HG03175 (cell line): ENCODE results near the gene TMEM151A.

Experiments
- ATAC-seq: cut with Tn5 transposase; IDR thresholded peaks from one replicate; pipeline ENCODE4 v1.9.1; 2021; ENCODE audit warnings: mild to moderate bottlenecking, moderate library complexity; ENCODE audit not compliant: unreplicated experiment

Gene TMEM151A

DNA sequence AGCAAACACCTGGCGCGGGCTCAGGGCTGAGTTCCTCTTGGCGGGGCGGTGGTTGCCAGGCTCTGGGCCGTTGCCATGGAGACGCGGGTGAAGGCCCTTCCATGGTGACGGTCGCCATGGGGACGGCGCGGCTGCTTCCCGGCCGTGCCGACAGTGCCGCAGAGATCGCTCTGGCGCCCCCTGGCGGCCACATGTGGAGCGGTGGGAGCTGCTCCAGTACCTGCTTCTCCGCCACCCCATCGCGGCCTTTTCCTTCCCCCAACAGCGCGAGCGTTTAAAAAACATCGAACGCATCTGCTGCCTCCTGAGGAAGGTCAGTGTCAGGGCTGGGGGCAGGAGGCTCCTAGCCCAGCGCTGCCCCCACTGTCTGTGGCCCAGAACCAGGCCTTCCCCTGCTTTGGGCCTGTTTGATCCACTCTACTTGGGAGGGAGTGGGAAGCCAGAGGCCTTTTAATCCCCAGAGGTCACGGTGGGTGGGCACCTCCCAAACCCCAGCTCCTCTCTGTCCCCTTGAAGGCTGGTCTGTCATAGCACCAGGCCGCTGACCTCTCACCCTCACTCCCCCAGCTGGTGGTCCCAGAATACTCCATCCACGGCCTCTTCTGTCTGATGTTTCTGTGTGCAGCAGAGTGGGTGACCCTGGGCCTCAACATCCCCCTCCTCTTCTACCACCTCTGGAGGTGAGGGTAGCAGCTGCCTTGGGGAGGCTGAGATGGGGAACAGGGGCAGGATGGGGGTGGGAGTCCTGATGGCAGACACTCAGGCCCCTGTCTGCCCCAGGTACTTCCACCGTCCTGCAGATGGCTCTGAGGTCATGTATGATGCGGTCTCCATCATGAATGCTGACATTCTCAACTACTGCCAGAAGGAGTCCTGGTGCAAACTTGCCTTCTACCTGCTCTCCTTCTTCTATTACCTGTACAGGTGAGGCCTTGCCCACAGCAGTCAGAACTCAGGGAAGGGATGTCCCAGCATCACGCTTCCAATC lies 8.9 kb upstream of the TMEM151A start:
- ATAC-seq = peak; percentile 79

DNA sequence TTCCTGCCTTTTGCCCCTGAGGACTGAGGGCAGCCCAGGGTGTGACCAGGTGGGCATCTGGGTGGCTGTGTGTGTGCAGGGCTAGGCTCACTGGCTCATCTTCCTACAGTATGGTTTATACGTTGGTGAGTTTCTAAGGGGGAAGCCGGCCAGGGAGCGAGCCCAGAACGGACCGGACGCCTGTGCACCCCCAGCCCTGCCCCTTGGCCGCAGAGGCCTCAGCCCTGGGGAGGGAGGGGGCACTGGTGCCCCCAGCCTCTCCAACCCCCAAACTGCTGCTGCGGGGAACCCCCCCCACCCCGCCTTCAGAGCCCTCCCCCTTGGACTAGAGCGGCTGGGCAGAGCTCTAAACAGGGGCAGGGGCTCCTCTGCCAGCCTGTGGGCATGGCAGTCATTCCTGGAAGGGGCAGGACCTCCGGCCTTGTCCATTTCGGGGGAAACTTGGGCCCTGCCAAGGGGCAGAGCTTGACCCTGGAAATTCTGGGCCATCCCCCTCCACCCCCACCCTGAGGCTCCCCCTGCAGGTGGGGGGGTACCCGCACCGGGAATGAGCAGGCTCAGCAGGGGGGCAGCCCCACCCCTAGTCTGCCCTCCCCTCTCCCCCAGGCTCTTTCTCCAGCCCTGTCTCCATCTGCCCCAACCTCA lies 8.1 kb upstream of the TMEM151A start:
- no peak for ATAC-seq

DNA sequence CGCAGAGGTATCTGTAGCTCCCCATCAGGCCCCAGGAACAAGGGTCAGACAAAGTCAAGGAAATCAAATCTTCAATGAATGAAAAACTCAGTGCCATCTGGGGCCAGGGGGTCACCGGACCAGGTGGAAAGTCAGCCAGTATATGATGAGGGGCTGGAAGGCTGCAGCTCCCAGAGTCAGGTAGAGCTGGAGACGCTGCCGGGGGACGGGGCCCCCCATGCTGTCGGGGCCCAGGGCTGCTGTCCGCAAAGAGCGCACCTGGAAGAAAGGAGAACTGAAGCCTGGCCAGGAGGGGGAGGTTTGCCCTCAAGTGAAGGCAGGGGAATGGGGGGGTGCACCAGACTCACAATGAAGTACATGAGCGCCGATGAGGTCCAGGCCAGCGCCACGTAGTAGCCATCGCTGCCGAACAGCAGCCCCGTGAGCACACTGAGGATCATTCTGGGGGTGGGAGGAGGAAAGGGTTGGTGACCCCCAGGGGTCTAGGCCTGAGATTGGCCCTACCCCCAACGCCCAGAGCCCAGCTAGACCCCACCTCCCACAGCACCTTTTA lies 7.1 kb upstream of the TMEM151A start:
- no peak for ATAC-seq

DNA sequence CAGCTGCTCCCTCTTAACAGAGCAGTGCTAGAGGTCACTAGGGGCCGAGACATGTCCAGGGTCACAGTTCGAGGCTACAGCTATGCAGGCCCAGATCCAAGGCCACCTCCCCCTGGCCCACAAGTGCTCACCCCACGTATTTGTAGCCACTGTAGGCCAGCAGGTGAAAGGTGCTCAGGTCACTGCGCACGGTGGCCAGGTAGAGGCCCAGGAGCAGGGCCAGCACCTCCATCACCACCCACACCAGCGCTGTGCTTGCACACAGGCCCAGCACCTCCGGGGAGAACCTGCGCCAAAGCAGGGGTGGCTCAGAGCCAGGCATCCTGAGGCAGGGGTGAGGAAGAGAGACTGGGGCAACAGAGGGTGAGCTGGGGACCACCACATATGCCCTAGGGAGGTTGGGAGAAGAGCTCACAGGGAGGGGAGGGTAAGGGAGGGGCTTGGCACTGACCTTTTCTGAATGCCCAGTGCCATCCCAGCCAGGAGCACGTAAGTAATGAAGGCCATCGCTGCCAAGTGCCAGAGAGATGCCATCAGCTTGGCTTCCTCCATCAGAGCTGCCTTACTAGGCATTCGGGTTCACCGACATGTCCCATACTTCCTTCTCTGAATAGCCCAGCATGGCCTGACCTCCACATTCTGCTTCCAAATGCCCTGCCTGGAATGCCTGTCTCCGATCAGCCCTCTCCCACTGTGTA lies 6.3 kb upstream of the TMEM151A start:
- no peak for ATAC-seq

DNA sequence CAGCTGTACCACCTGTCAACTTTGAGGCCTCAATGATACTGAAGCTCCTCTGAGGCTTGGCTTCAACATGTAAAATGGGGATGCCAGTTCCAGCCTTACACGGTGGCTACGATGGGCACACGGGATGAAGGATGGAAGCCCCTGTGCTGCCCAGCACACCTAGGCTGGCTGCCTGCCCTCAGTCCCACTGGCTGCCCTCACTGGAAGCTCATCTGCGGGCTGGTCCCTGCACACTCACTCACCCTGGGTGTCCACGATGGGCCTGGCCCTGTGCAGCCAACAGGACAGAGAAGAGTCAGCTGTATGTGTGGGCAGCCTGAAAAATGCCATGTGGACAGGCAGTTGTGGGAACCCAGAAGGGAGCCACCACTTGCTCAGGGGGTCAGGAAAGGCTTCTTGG lies 5.0 kb upstream of the TMEM151A start:
- ATAC-seq = no peak

DNA sequence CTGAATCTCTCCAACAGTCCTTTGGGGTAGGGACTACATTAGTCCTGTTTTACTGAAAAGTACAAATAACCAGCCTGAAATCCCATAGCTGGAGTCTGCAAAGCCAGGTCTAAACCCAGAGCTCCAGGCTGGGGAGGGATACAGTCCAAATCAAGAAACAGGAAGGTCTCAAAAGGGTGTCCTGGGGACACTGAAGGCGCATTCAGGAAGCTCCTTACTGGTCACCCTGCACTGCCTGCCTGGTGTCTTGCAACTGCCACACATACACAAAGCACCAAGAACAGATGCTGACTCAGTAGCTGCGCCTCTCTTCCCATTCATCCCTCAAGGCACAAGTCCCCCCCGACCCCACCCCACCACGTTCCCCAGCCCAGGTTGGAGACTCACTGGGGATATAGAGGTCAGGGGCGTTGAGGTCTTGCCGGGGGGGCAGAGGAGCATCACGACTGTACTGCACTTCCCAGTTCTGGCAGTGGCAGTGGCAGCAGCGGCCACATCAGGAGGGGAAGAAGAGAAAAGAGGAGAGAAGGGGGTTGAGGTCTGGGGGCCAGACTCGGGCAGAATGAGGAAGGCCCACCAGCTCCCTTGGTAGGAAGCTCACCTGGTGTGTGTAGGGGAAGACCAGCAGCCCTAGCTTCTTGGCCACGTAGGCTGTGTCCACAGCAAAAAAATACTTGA lies 4.3 kb upstream of the TMEM151A start:
- no peak for ATAC-seq

DNA sequence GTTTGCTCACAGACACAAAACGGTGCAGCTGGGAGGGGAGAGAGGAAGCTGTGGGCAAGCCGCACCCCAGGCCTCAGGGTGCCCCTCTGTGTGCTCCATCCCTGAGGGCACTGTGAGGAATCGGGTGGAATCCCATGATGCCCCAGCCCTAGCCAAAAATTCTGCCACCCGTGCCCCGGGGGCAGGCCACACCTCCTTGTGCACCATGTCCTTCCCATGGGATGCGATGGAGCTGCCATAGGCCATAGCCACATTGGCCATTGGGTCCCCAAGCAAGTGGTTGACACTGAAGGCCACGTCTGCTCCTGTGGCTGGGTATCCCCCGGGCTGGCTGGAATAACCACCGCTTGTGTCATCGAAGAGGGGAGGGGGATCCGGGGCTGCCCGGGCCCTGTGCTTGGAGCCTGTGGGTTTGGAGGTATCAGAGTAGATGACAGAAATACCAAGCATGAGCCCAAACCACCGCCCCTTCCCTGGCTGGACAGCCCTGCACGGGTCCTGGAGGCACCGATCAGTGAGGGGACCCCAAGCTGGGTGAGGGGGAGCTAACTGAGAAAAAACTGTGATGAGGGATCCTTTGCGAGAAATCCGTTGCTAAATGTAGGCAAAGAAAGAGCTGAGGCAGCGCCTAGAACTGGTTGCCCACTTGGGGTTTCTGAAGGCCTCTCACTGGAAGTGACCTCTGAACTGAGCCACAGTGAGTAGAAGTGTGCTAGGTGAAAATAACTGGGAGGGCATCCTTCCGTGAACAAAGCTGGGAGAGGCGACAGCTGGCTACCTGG lies 3.6 kb upstream of the TMEM151A start:
- no peak for ATAC-seq

DNA sequence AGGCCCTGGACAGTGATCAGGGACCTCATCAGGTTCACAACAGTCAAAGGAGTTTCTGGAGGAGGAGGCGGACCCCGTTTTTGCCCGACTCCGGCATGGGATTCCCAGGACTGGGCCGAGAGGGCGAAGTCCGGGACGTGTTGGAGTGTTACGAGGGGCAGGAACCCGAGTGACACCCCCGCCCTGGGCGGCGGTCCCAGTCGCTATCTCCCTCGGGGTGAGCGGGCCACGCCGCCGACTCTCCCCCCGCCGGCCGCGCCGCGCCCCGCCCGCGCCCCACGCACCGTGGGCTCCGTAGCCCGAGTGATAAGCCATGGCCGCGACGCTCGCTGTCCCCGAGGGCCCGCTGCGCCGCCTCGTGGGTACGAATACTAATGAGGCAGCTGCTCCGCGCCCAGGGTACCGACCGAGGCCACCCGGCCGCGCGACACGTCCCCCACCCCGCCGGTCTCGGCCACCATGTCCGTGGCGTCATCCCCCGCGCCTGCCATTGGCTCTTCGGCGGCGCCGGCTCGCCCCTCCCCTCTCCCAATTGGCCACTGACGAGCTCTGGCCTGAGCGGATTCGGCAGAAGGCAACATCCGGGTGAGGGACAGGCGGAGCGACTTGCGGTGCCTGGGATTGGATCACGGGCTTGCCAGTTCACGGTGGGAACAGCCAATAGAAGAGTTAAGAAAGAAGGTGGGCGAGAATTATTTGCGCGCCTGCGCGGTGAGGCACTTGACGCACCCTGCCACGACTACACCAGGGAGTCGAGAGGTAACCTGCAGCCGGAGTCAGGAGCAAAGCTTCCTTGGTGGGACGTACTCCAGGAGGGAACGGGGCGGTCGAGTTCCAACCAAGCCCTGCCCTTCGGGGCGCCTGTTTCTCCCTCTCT lies 2.8 kb upstream of the TMEM151A start, which contains the start of gene YIF1A:
Gene YIF1A, minus strand, starts transcription at position 473 of the 877 bp plus-strand sequence. Its CDS starts 158 bp downstream, at position 315.
- peak; percentile 91 for ATAC-seq

DNA sequence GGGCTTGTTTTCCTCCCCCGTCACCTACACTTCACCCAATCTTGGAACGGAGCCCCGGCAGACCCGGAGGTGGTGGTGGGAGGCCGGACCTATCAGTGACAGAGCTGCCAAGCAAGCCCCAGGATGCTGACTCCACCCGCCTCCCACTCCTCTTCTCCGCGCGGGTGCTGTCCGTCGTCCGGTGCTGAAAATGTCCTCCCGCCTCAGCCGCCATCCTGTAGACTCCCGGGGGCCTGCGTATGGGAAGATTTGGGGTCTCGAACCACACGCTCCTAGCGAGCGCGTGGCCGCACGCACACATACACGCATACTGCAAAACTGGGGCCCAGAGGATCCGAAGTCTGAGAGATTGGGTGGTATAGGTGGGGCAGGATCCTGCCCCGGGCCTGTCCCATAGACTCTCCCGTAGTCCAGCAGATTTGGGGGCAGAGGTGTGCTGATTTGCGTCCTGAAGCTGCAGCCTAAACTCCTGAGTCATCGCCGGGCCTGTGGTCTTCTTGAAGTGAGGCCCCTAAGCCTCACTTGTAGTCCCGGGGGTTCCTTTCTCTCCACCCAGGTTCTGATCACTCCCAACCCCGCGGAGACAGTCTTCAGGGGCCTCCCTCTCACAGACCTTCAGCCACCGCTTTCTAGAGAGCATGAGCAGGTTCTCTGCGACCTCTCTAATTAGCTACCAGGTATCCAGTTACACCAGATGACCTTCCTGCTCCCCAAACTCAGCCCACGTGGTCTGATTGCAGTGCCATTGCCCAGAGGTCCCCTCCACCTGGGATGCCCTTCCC lies 2.0 kb upstream of the TMEM151A start:
- ATAC-seq = peak; percentile 32

DNA sequence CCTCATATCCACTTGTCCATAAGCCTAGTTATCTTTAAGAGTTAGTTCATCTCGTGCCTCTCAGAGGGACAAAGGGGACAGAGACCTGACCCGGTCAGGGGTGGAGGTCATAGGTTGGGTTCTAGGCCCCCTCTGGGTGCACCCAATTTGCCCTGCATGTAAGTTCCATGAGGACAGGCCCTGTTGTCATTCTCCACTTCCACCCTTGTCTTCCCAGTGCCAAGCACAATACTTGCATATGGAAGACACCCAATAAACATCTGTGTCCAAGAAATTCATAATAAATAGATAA lies 1.4 kb upstream of the TMEM151A start:
- ATAC-seq = no peak

DNA sequence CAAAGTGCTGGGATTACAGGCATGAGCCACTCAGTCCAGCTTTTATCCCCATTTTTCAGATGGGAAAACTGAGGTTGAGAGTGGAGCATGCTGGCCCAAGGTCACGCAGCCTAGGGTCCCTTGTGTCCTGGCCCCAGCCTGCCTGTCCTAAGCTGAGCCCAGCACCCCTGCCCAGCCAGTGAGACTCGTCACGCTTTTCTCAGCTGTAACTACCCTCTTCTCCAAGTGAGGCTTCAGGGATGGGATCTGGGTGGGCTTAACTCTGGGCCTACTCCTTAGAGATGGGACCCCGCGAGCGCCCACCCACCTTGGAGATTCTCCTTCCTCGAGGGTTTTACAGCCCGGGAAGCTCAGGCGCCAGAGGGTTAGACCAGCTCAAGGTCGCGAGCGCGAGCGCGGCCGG lies 390 bp upstream of the TMEM151A start:
- no peak for ATAC-seq

DNA sequence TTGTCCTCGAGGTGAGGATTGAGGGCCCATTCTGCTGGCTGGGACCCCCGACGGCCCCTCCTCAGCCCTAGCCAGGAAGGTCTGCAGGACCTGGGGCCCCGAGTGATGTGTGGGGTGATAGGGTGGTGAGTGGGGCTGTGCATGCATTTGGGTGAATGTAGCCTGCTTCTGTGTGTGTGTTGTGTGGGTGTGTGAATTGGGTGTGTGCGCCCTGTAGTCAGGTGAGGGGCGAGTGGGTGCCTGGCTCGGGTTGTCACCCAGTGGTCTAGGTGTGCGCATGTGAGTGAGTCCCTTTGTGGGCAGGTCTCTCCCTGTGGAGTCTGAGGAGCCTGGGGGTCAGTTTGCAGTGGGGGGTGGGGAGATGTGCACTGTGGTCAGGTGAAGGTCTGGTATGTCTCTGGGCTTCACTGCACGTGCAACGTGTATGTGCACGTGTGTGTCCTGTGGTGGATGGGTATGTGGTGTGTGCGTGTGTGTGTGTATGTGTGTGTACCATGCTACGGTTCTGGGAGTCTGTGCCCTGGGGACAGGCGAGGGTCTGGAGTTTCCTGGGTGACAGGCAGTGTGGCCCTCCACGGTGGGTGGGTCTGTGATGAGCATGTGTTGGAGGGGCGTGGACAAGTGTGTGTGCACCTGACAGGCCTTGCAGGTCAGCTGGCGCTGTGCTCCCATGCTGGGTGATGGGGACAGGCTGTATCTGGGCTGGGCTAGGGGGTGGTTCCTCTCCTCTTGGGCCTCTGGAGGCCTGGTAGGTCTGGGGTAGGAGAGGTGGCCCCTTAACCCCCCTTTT lies 1.0 kb downstream of the TMEM151A start:
- no peak for ATAC-seq

DNA sequence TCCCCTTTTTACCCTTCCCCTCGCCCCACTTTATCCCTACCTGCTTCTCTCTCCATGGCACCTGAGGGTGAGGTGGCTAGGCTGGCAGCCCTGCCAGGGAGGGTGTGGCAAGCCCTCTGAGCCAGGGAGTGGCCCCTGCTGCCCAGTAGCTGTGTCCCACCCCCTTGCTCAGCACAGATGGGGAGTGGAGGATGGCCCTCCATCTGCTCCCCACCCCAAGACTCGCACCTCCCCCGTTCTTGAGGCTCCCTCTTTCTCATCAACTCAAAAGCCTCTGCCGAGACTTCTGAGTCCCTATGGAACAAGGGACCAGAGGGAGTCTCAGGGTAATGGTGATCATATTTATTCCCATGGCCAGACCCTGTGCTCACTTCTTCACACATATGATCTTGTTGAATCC lies 1.7 kb downstream of the TMEM151A start:
- no peak for ATAC-seq

DNA sequence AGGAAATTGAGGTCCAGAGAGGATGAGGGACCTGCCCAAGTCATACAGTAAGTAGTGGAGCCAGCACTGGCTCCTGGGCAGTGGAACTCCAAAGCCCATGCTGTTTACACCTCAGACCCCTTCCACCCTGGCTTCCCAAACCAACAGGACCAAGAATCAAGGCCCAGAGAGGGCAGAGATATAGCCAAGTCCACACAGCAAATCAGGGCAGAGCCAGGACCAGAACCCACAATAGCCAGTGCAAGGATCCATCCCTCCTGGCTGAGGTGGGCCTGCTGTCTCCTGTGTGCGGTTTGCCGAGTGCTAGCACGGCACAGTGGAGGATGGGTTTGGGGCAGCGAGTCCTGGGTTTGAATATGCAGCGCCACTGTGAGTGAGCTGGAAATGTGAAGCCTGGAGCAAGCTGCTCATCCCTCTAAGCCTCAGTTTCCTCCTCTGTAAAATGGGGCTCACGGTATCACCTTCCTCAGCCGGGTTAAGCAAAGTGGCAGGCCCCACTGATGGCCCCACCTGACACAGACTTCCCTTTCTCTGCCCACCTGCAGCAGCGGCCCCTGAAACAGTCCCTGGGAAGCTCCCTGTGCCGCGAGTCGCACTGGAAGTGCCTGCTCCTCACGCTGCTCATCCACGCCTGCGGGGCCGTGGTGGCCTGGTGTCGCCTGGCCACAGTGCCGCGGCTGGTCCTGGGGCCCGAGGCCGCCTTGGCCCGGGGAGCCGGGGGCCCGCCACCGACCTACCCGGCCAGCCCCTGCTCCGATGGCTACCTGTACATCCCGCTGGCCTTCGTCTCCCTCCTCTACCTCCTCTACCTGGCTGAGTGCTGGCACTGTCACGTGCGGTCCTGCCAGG lies 2.3 kb downstream of the TMEM151A start:
- ATAC-seq = no peak

DNA sequence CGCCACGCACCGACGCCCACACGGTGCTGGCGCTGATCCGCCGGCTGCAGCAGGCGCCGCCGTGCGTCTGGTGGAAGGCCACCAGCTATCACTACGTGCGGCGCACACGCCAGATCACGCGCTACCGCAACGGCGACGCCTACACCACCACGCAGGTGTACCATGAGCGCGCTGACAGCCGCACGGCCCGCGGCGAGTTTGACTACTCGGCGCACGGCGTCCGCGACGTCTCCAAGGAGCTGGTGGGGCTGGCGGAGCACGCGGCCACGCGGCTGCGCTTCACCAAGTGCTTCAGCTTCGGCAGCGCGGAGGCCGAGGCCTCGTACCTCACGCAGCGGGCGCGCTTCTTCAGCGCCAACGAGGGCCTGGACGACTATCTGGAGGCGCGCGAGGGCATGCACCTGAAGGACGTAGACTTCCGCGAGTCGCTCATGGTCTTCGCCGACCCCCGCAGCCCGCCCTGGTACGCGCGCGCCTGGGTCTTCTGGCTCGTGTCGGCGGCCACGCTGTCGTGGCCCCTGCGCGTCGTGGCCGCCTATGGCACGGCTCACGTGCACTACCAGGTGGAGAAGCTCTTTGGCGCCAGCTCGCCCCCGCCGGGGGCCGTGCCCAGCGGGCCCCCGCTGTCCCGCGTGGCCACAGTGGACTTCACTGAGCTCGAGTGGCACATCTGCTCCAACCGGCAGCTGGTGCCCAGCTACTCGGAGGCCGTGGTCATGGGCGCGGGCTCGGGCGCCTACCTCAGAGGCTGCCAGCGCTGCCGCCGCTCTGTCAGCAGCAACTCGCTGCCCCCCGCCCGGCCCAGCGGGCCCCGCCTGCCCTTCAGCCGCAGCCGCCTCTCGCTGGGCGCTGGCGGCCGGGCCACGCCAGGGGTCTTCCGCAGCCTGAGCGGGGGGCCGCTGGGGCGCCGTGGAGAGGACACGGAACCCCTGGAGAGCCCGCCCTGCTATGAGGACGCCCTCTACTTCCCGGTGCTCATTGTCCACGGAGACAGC lies 3.2 kb downstream of the TMEM151A start:
- no peak for ATAC-seq
